NCI-H2107 treated with DMSO at 0.1 percent for 48 hours (cell line): Measurements from ENCODE around the gene STARD3NL.
A peak's percentile ranks its signal among the peaks of the same experiment; 100 is the strongest.
"Not testable (repeated sequence)": the region's sequence is repeated elsewhere in the genome, so short reads cannot be mapped to it uniquely, and the experiment has no call there.

Experiments
- DNase-seq: peaks from one replicate; lab custom pipeline; 2025; ENCODE audit not compliant: unreplicated experiment; lab: John Stamatoyannopoulos, UW

STARD3NL gene

GRCh38 chr7:38262545-38262944, 84.5 kb downstream of the STARD3NL start:
- DNase-seq = no peak

GRCh38 chr7:38263274-38263673, 85.2 kb downstream of the STARD3NL start:
- DNase-seq = not testable (repeated sequence)

- not testable (repeated sequence) for DNase-seq
These were observed 86.6 kb downstream of the STARD3NL start for GRCh38 chr7:38264602-38265001.

- not testable (repeated sequence) for DNase-seq
These were observed 87.9 kb downstream of the STARD3NL start for GRCh38 chr7:38265958-38266357.

GRCh38 chr7:38269704-38270346, 91.8 kb downstream of the STARD3NL start:
- DNase-seq = not testable (repeated sequence)

- DNase-seq = not testable (repeated sequence)
These were observed 92.4 kb downstream of the STARD3NL start for GRCh38 chr7:38270405-38270804.

- no peak for DNase-seq
These were observed 95.4 kb downstream of the STARD3NL start, which contains the start of gene TARP for GRCh38 chr7:38273286-38273995. TARP (minus strand) TSS chr7:38273636.

GRCh38 chr7:38274486-38274885, 96.4 kb downstream of the STARD3NL start:
- no peak for DNase-seq

GRCh38 chr7:38274927-38275620, 97.0 kb downstream of the STARD3NL start:
- no peak for DNase-seq

GRCh38 chr7:38276096-38276877, 98.2 kb downstream of the STARD3NL start:
- peak; percentile 18 for DNase-seq

- no peak for DNase-seq
These were observed 102.0 kb downstream of the STARD3NL start for GRCh38 chr7:38280000-38280399.
